ENCODE measurements around the gene ITGA1. TPM values are rescaled to one million over a fixed set of nuclear protein-coding genes. Genes with fewer than 3 reads are reported as not detected.

ITGA1 gene
- polyA plus RNA-seq, 1 donor (not counting 4 experiments of a cell fraction or from before 2014, with no cell fraction given): 1.4 TPM

DNA sequence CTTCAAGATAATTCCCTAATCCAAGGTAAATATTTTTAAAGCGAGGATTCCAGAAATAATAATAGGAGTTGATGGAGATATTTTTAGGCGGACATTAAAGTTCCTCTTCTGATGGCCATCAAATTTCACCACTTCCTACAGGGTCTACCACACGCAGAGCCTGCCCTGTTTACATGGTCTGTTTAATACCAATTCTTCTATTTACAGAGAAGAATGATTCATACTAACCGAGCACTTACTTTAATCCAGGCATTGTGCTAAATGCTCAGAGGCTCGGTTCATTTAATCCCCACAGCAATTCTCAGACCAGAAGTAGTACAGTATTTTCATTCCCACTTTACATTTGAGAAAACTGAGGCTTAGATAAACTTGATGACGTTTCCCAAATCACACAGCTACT, 3.0 kb upstream of the ITGA1 start:
- no peak overlapping the region for H3K4me3 ChIP-seq (ENCODE audit: control insufficient read depth in 2 of 3, extremely low read depth in 1 of 3, insufficient read depth in 2 of 3, low read depth in 1 of 3, low read length in 3 of 3)
- H3K79me2 ChIP-seq (ENCODE audit: control insufficient read depth, insufficient read depth, low read length): no peaks in the 10 kb centered on the region
- no peak for FAIRE-seq
- H3K9ac ChIP-seq (ENCODE audit: control insufficient read depth, extremely low read depth, insufficient read depth, low read length): no peak overlapping the region
- dilution Hi-C loops (cut with MboI; ENCODE audit: extremely low pct_ligation_motif_present, low sequenced_read_pairs): no loop called here
- no peak overlapping the region for H2AFZ ChIP-seq (ENCODE audit: control insufficient read depth, low read length)
- DNase-seq (ENCODE audit: low read depth, low spot score): no peak
- no peaks in the 10 kb centered on the region for H3K27me3 ChIP-seq (ENCODE audit: control insufficient read depth, extremely low read depth, insufficient read depth, low read length)
- no peak overlapping the region for H3K4me2 ChIP-seq (ENCODE audit: control insufficient read depth, extremely low read depth, insufficient read depth, low read depth, low read length)
- no peaks in the 10 kb centered on the region for H3K36me3 ChIP-seq (ENCODE audit: control insufficient read depth in 2 of 2, extremely low read depth in 1 of 2, insufficient read depth in 2 of 2, low read length in 2 of 2)
- peaks cover 15% of the 10 kb centered on the region for H3K4me1 ChIP-seq (ENCODE audit: control insufficient read depth, extremely low read depth, insufficient read depth, low read length)
- H3K9me1 ChIP-seq (ENCODE audit: control insufficient read depth, extremely low read depth, insufficient read depth, low read length): no peaks in the 10 kb centered on the region
- H3K27ac ChIP-seq (ENCODE audit: control insufficient read depth, insufficient read depth, low read length): no peak overlapping the region
- no peaks in the 10 kb centered on the region for H4K20me1 ChIP-seq (ENCODE audit: control insufficient read depth, extremely low read depth, insufficient read depth, low read length)
- no peak for TF ChIP-seq EZH2 (IDR thresholded peaks at IDR 0.05; ENCODE audit: low read length)
- TF ChIP-seq, protein P1, sequence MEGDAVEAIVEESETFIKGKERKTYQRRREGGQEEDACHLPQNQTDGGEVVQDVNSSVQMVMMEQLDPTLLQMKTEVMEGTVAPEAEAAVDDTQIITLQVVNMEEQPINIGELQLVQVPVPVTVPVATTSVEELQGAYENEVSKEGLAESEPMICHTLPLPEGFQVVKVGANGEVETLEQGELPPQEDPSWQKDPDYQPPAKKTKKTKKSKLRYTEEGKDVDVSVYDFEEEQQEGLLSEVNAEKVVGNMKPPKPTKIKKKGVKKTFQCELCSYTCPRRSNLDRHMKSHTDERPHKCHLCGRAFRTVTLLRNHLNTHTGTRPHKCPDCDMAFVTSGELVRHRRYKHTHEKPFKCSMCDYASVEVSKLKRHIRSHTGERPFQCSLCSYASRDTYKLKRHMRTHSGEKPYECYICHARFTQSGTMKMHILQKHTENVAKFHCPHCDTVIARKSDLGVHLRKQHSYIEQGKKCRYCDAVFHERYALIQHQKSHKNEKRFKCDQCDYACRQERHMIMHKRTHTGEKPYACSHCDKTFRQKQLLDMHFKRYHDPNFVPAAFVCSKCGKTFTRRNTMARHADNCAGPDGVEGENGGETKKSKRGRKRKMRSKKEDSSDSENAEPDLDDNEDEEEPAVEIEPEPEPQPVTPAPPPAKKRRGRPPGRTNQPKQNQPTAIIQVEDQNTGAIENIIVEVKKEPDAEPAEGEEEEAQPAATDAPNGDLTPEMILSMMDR (optimal IDR thresholded peaks at IDR 0.05 in 1 of 3, IDR thresholded peaks at IDR 0.05 in 1 of 3, conservative IDR thresholded peaks at IDR 0.05 in 1 of 3; ENCODE audit: extremely low read depth in 1 of 3, insufficient read depth in 2 of 3, low read length in 3 of 3): no peak
- no peaks in the 10 kb centered on the region for H3K9me3 ChIP-seq (ENCODE audit: control insufficient read depth, low read depth, low read length)

DNA sequence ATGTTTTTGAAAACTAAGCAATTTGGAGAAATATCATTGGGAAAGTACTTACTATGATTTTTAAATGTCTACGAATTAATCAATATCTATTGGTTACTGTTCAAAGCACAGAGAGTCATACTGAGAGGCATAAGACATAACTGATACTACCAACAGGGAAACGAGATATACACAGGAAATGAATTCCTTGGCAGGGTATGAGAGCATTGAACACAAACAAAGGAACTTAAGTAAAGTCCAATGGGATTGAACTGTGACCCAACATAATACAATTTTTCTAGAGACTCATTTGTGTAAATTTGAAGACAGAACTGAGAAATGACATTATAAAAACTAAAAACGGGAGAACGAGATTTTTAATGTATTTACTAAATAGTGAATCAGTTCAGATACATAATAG, 1.3 kb upstream of the ITGA1 start:
- H3K36me3 ChIP-seq (ENCODE audit: control insufficient read depth in 2 of 2, extremely low read depth in 1 of 2, insufficient read depth in 2 of 2, low read length in 2 of 2): no peaks in the 10 kb centered on the region
- TF ChIP-seq, protein P1 (optimal IDR thresholded peaks at IDR 0.05 in 1 of 3, IDR thresholded peaks at IDR 0.05 in 1 of 3, conservative IDR thresholded peaks at IDR 0.05 in 1 of 3; ENCODE audit: extremely low read depth in 1 of 3, insufficient read depth in 2 of 3, low read length in 3 of 3): no peak
- TF ChIP-seq EZH2 (IDR thresholded peaks at IDR 0.05; ENCODE audit: low read length): no peak
- H3K27me3 ChIP-seq (ENCODE audit: control insufficient read depth, extremely low read depth, insufficient read depth, low read length): no peaks in the 10 kb centered on the region
- no peaks in the 10 kb centered on the region for H3K9me3 ChIP-seq (ENCODE audit: control insufficient read depth, low read depth, low read length)
- peaks cover 15% of the 10 kb centered on the region for H3K4me1 ChIP-seq (ENCODE audit: control insufficient read depth, extremely low read depth, insufficient read depth, low read length)
- dilution Hi-C loops (cut with MboI; ENCODE audit: extremely low pct_ligation_motif_present, low sequenced_read_pairs): no loop called here
- no peaks in the 10 kb centered on the region for H3K79me2 ChIP-seq (ENCODE audit: control insufficient read depth, insufficient read depth, low read length)
- no peak overlapping the region for H3K9ac ChIP-seq (ENCODE audit: control insufficient read depth, extremely low read depth, insufficient read depth, low read length)
- H3K4me2 ChIP-seq (ENCODE audit: control insufficient read depth, extremely low read depth, insufficient read depth, low read depth, low read length): peak overlapping the region; percentile 87
- no peaks in the 10 kb centered on the region for H4K20me1 ChIP-seq (ENCODE audit: control insufficient read depth, extremely low read depth, insufficient read depth, low read length)
- no peak overlapping the region for H3K4me3 ChIP-seq (ENCODE audit: control insufficient read depth in 2 of 3, extremely low read depth in 1 of 3, insufficient read depth in 2 of 3, low read depth in 1 of 3, low read length in 3 of 3)
- no peak overlapping the region for H2AFZ ChIP-seq (ENCODE audit: control insufficient read depth, low read length)
- H3K9me1 ChIP-seq (ENCODE audit: control insufficient read depth, extremely low read depth, insufficient read depth, low read length): no peaks in the 10 kb centered on the region
- no peak overlapping the region for H3K27ac ChIP-seq (ENCODE audit: control insufficient read depth, insufficient read depth, low read length)
- no peak for FAIRE-seq
- DNase-seq (ENCODE audit: low read depth, low spot score): no peak
